H9 (cell line): ENCODE results near the gene RPS6KA6. TPM values are rescaled to one million over a fixed set of nuclear protein-coding genes. Genes with fewer than 3 reads are reported as not detected.
A peak's percentile ranks its signal among the peaks of the same experiment; 100 is the strongest.
"Not testable (repeated sequence)": the region's sequence is repeated elsewhere in the genome, so short reads cannot be mapped to it uniquely, and the experiment has no call there.

ENCODE experiments used
- DNase-seq: peaks from one replicate; pipeline ENCODE4 v3.0.0-alpha.2; 2017
- H2AFZ ChIP-seq: one replicate; pipeline ENCODE4 v1.6.1; 2013; ENCODE audit warnings: mild to moderate bottlenecking, low read length, control low read depth, moderate library complexity
- H2AK5ac ChIP-seq: 2 replicates; pipeline ENCODE4 v1.6.1; 2013; ENCODE audit warnings: low read length, control low read depth, mixed read lengths; ENCODE audit not compliant: insufficient read length
- H2BK120ac ChIP-seq: one replicate; pipeline ENCODE4 v1.6.1; 2013; ENCODE audit warnings: low read depth, mild to moderate bottlenecking, low read length, control low read depth, inconsistent platforms; ENCODE audit not compliant: poor library complexity, severe bottlenecking
- H2BK12ac ChIP-seq: 2 replicates; pipeline ENCODE4 v1.6.1; 2013; ENCODE audit warnings: low read length, control low read depth, mixed read lengths, low read depth; ENCODE audit not compliant: insufficient read length
- H2BK15ac ChIP-seq: 2 replicates; pipeline ENCODE4 v1.6.1; 2013; ENCODE audit warnings: low read depth, low read length, control low read depth
- H2BK20ac ChIP-seq: one replicate; pipeline ENCODE4 v1.6.1; 2013; ENCODE audit warnings: low read depth, mild to moderate bottlenecking, low read length, control low read depth, inconsistent platforms; ENCODE audit not compliant: poor library complexity, severe bottlenecking
- H2BK5ac ChIP-seq: 2 replicates; pipeline ENCODE4 v1.6.1; 2013; ENCODE audit warnings: low read length, control low read depth, mixed read lengths; ENCODE audit not compliant: insufficient read length
- H3K14ac ChIP-seq: 2 replicates; pipeline ENCODE4 v1.6.1; 2013; ENCODE audit warnings: low read length, control low read depth; ENCODE audit not compliant: insufficient read depth
- H3K18ac ChIP-seq: 2 replicates; pipeline ENCODE4 v1.6.1; 2013; ENCODE audit warnings: low read depth, mild to moderate bottlenecking, mixed read lengths, low read length, control low read depth; ENCODE audit not compliant: insufficient read length
- H3K23ac ChIP-seq: 2 replicates; pipeline ENCODE4 v1.6.1; 2013; ENCODE audit warnings: low read length, control low read depth, mixed read lengths, low read depth; ENCODE audit not compliant: insufficient read length
- H3K23me2 ChIP-seq: 2 replicates; pipeline ENCODE4 v1.6.1; 2013; ENCODE audit warnings: low read depth, mild to moderate bottlenecking, mixed read lengths, low read length, control low read depth; ENCODE audit not compliant: insufficient read length, poor library complexity, severe bottlenecking
- H3K27ac ChIP-seq: 2 replicates; pipeline ENCODE4 v1.5.1; 2013; ENCODE audit warnings: low read length, control low read depth, mixed read lengths, low read depth; ENCODE audit not compliant: insufficient read length
- H3K27me3 ChIP-seq: 2 replicates; pipeline ENCODE4 v1.6.1; 2013; ENCODE audit warnings: low read length, control low read depth, inconsistent platforms; ENCODE audit not compliant: insufficient read depth
- H3K4ac ChIP-seq: 2 replicates; pipeline ENCODE4 v1.6.1; 2013; ENCODE audit warnings: low read depth, mild to moderate bottlenecking, control low read depth, inconsistent platforms, low read length, moderate library complexity
- H3K4me1 ChIP-seq: 2 replicates; pipeline ENCODE4 v1.6.1; 2013; ENCODE audit warnings: low read length, control low read depth, inconsistent platforms; ENCODE audit not compliant: insufficient read depth
- H3K4me2 ChIP-seq: 2 replicates; pipeline ENCODE4 v1.6.1; 2013; ENCODE audit warnings: low read length, control low read depth, mixed read lengths; ENCODE audit not compliant: insufficient read length, insufficient read depth
- H3K56ac ChIP-seq: 2 replicates; pipeline ENCODE4 v1.6.1; 2013; ENCODE audit warnings: low read depth, mild to moderate bottlenecking, mixed read lengths, low read length, control low read depth; ENCODE audit not compliant: insufficient read length
- H3K79me1 ChIP-seq: 2 replicates; pipeline ENCODE4 v1.6.1; 2013; ENCODE audit warnings: low read depth, mild to moderate bottlenecking, moderate library complexity, low read length, control low read depth, inconsistent platforms; ENCODE audit not compliant: insufficient read depth, poor library complexity, severe bottlenecking
- H3K79me2 ChIP-seq: 2 replicates; pipeline ENCODE4 v1.6.1; 2013; ENCODE audit warnings: low read length, control low read depth, inconsistent platforms; ENCODE audit not compliant: insufficient read depth
- H3K9ac ChIP-seq: 2 replicates; pipeline ENCODE4 v1.6.1; 2013; ENCODE audit warnings: low read length, control low read depth, mixed read lengths; ENCODE audit not compliant: insufficient read length; ENCODE audit errors: extremely low read depth
- H3K9me3 ChIP-seq: one replicate; pipeline ENCODE4 v1.6.1; 2013; ENCODE audit warnings: low read depth, low read length, inconsistent platforms; ENCODE audit not compliant: control insufficient read depth
- H3T11ph ChIP-seq: one replicate; pipeline ENCODE4 v1.6.1; 2013; ENCODE audit warnings: mild to moderate bottlenecking, low read length, control low read depth, inconsistent platforms
- H4K20me1 ChIP-seq: one replicate; pipeline ENCODE4 v1.6.1; 2013; ENCODE audit not compliant: control insufficient read depth, insufficient read length, insufficient read depth
- H4K5ac ChIP-seq: 2 replicates; pipeline ENCODE4 v1.6.1; 2013; ENCODE audit warnings: low read depth, mild to moderate bottlenecking, mixed read lengths, low read length, control low read depth; ENCODE audit not compliant: insufficient read length
- H4K8ac ChIP-seq: replicated peaks from 2 replicates; pipeline ENCODE4 v1.6.1; 2013; ENCODE audit warnings: low read length, control low read depth, mixed read lengths, low read depth; ENCODE audit not compliant: insufficient read length
- H4K91ac ChIP-seq: 2 replicates; pipeline ENCODE4 v1.6.1; 2013; ENCODE audit warnings: low read depth, mild to moderate bottlenecking, moderate library complexity, mixed read lengths, low read length, control low read depth; ENCODE audit not compliant: insufficient read length
- H3K27ac Mint-ChIP-seq, 3 experiments: 2 replicates in 2 of 3; 3 replicates in 1 of 3; pipeline ENCODE4 v1.8.0; 2020 to 2021; ENCODE audit warnings: mixed read lengths in 3 of 3, mild to moderate bottlenecking in 1 of 3, moderate library complexity in 1 of 3
- H3K27me3 Mint-ChIP-seq: 2 replicates; pipeline ENCODE4 v1.8.0; 2021; ENCODE audit warnings: low read depth, mild to moderate bottlenecking, moderate library complexity, mixed read lengths
- H3K36me3 Mint-ChIP-seq, 3 experiments: 2 replicates in 2 of 3; 3 replicates in 1 of 3; pipeline ENCODE4 v1.8.0; 2020 to 2021; ENCODE audit warnings: low read depth in 3 of 3, mixed read lengths in 3 of 3; ENCODE audit not compliant: insufficient read depth in 1 of 3
- H3K4me1 Mint-ChIP-seq, 2 experiments: 2 replicates each; pipeline ENCODE4 v1.8.0; 2020; ENCODE audit warnings: mixed read lengths in 2 of 2
- H3K4me3 Mint-ChIP-seq, 2 experiments: 2 replicates in 1 of 2; 3 replicates in 1 of 2; pipeline ENCODE4 v1.8.0; 2020 to 2021; ENCODE audit warnings: mild to moderate bottlenecking in 2 of 2, mixed read lengths in 2 of 2, moderate library complexity in 1 of 2
- H3K9me3 Mint-ChIP-seq, 2 experiments: 2 replicates in 1 of 2; 3 replicates in 1 of 2; pipeline ENCODE4 v1.8.0; 2020; ENCODE audit warnings: mild to moderate bottlenecking in 2 of 2, mixed read lengths in 2 of 2, moderate library complexity in 1 of 2
- WGBS: extraction: QIAGEN DNeasy Blood & Tissue Kit; methylation state at CpG from one replicate; pipeline ENCODE4 v1.1.7; 2013; ENCODE audit warnings: missing lambda C conversion rate, low lambda C conversion rate, mixed read lengths; ENCODE audit not compliant: insufficient read length; ENCODE audit errors: extremely low coverage; 5-methylcytosine and 5-hydroxymethylcytosine counted together
- total RNA-seq: library from RNA; stranded (reverse); gene quantifications from 2 replicates; pipeline ENCODE4 v1.2.1, GENCODE V29; 2021
- TF ChIP-seq, protein P1 (sequence below): fragments of 200-600 bp; sonication (generic); conservative IDR thresholded peaks from 3 replicates; pipeline ENCODE4 v1.8.0; 2021; ENCODE audit warnings: antibody characterized with exemption, mild to moderate bottlenecking

The RPS6KA6 gene
- total RNA-seq, 1 experiment from 2014 or later = 12.1 TPM

DNA sequence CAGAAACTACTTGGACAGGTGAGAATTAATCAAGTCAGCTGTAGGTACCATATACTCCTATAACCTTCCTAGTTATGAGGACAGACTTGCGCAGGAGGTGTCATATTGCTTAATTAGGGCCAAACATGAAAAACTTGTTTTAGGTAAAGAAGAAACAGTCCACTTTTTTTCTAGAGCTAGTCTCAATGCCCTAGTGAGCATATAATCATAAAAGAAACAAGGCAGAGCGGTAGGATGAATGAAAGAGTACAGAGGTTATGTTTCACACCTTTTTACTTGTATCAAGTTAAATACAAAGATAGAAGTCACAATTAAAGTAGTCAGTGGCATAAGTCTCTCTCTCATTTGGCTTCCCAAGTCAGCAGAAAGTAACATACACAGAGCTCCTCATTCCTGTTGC, 88.9 kb downstream of the RPS6KA6 start:
- Histone ChIP-seq H4K8ac (no peak overlapping the region), H3K4ac (no peak overlapping the region), H2BK5ac (no peak overlapping the region), H2AK5ac (no peak overlapping the region), H3K79me1 (no peaks in the 10 kb centered on the region), H3K27me3 (no peaks in the 10 kb centered on the region), H3K79me2 (no peaks in the 10 kb centered on the region), H3K56ac (no peak overlapping the region), H2BK12ac (no peak overlapping the region), H3K18ac (no peak overlapping the region), H3K4me1 (no peaks in the 10 kb centered on the region), H3K4me2 (no peak overlapping the region), H2AFZ (no peak overlapping the region), H3K9me3 (no peaks in the 10 kb centered on the region), H3K14ac (no peak overlapping the region), H4K91ac (no peak overlapping the region), H2BK15ac (no peak overlapping the region), H2BK120ac (no peak overlapping the region), H3T11ph (no peak overlapping the region), H3K23me2 (no peaks in the 10 kb centered on the region), H4K20me1 (no peaks in the 10 kb centered on the region), H3K23ac (no peak overlapping the region), H2BK20ac (no peak overlapping the region), H4K5ac (no peak overlapping the region), H3K9ac (no peak overlapping the region), H3K27ac (no peak overlapping the region)
- peaks cover 8 to 23% of the 10 kb centered on the region in 2 experiments for H3K9me3 Mint-ChIP-seq
- DNase-seq = no peak
- WGBS = no CpG with 5 or more reads among the region's 2 CpGs
- H3K27me3 Mint-ChIP-seq = no peaks in the 10 kb centered on the region
- H3K27ac Mint-ChIP-seq = no peak overlapping the region
- H3K4me3 Mint-ChIP-seq = no peak overlapping the region
- no peaks in the 10 kb centered on the region for H3K4me1 Mint-ChIP-seq
- TF ChIP-seq, protein P1, sequence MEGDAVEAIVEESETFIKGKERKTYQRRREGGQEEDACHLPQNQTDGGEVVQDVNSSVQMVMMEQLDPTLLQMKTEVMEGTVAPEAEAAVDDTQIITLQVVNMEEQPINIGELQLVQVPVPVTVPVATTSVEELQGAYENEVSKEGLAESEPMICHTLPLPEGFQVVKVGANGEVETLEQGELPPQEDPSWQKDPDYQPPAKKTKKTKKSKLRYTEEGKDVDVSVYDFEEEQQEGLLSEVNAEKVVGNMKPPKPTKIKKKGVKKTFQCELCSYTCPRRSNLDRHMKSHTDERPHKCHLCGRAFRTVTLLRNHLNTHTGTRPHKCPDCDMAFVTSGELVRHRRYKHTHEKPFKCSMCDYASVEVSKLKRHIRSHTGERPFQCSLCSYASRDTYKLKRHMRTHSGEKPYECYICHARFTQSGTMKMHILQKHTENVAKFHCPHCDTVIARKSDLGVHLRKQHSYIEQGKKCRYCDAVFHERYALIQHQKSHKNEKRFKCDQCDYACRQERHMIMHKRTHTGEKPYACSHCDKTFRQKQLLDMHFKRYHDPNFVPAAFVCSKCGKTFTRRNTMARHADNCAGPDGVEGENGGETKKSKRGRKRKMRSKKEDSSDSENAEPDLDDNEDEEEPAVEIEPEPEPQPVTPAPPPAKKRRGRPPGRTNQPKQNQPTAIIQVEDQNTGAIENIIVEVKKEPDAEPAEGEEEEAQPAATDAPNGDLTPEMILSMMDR = no peak
- peaks cover 0 to 3% (median 0%) of the 10 kb centered on the region in 3 experiments; a peak in 2 of 7 replicates for H3K36me3 Mint-ChIP-seq

DNA sequence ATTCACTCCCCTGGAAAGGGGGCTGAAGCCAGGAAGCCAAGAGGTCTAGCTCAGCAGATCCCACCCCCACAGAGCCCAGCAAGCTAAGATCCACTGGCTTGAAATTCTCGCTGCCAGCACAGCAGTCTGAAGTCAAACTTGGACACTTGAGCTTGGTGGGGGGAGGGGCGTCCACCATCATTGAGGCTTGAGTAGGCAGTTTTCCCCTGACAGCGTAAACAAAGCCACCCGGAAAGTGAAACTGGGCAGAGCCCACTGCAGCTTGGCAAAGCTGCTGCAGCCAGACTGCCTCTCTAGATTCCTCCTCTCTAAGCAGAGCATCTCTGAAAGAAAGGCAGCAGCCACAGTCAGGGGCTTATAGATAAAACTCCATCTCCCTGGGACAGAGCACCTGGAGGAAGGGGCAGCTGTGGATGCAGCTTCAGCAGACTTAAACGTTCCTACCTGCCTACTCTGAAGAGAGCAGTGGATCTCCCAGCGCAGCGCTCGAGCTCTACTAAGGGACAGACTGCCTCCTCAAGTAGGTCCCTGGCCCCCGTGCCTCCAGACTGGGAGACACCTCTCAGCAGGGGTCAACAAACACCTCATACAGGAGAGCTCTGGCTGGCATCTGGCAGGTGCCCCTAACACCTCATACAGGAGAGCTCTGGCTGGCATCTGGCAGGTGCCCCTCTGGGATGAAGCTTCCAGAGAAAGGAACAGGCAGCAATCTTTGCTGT, 108.4 kb downstream of the RPS6KA6 start:
- not testable (repeated sequence) for H3K14ac ChIP-seq, H3K27me3 Mint-ChIP-seq, H2AFZ ChIP-seq, H4K20me1 ChIP-seq, H3K4me3 Mint-ChIP-seq, H4K8ac ChIP-seq, H2BK20ac ChIP-seq, H2AK5ac ChIP-seq, H3K79me1 ChIP-seq, H3K27ac ChIP-seq, H4K5ac ChIP-seq, H3K9ac ChIP-seq, H3K79me2 ChIP-seq, H3K9me3 ChIP-seq, H4K91ac ChIP-seq, H3K27me3 ChIP-seq, H3K18ac ChIP-seq, H3K4me1 Mint-ChIP-seq, H3K56ac ChIP-seq, H3K23ac ChIP-seq, H2BK15ac ChIP-seq, H2BK5ac ChIP-seq, H3K4ac ChIP-seq, H3T11ph ChIP-seq, H3K23me2 ChIP-seq, DNase-seq, H3K4me2 ChIP-seq, H2BK12ac ChIP-seq, H2BK120ac ChIP-seq, H3K4me1 ChIP-seq
- H3K36me3 Mint-ChIP-seq = peaks cover 9 to 19% (median 12%) of the 10 kb centered on the region in 3 experiments; a peak in 6 of 7 replicates
- WGBS = no CpG with 5 or more reads among the region's 9 CpGs
- H3K27ac Mint-ChIP-seq = peak overlapping the region in 1 of 3 experiments; percentile 35; a peak in 2 of 7 replicates
- H3K9me3 Mint-ChIP-seq = peaks cover 57 to 75% of the 10 kb centered on the region in 2 experiments
